GM19193 (cell line): ENCODE results near the gene BAD.
A peak's percentile ranks its signal among the peaks of the same experiment; 100 is the strongest.

Experiments
- POLR2A ChIP-seq: IDR thresholded peaks from 4 replicates; pipeline ENCODE4 v1.6.1; 2011; ENCODE audit not compliant: insufficient read depth, insufficient read length; ENCODE audit errors: extremely low read depth

BAD gene

DNA sequence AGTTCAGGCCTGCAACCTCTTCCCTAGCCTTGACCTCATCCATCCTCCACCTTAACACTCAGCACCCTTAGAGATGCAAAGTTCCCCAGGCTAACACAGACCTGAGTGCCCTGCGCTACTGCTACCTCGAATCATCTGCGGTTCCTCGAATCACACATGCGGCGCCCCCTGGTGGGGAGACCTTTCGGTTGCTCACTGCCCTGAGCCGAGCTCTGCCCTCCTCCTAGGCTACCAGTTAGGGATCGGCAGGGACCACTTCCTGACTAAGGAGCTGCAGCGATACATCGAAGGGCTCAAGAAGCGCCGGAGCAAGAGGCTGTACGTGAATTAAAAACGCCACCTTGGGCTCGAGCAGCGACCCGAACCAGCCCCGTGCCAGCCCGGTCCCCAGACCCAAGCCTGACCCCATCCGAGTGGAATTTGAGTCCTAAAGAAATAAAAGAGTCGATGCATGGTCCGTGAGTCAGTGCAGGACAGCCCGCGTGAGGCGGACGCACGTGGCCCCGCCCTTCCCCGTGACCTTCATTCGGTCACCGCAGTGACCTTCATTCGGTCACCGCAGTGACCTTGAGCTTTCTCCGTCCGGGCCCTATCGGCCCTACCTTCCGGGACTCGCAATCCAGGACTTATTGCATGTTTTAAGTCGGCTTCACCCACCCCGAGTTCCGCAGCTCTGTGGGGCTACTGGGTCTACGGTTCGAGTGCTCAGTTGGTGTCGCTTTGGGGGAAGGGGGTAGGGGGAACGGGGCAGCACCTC lies 20.0 kb upstream of the BAD start:
- peak; percentile 73 for TF ChIP-seq POLR2A

DNA sequence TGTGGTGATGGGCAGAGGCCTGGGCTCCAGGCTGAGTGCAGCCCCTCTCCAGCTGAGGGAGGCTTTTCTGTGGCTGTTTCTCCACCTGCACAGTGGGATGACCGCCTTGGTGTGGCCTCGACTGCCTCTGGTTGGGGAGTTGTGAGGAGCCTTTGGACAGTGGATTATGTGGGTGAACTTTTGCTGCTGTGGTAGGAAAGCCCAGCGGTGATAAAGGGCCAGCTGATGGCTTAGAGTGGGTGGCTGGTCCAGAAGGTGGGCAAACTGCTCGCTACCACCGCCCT lies 19.5 kb upstream of the BAD start:
- TF ChIP-seq POLR2A = no peak

DNA sequence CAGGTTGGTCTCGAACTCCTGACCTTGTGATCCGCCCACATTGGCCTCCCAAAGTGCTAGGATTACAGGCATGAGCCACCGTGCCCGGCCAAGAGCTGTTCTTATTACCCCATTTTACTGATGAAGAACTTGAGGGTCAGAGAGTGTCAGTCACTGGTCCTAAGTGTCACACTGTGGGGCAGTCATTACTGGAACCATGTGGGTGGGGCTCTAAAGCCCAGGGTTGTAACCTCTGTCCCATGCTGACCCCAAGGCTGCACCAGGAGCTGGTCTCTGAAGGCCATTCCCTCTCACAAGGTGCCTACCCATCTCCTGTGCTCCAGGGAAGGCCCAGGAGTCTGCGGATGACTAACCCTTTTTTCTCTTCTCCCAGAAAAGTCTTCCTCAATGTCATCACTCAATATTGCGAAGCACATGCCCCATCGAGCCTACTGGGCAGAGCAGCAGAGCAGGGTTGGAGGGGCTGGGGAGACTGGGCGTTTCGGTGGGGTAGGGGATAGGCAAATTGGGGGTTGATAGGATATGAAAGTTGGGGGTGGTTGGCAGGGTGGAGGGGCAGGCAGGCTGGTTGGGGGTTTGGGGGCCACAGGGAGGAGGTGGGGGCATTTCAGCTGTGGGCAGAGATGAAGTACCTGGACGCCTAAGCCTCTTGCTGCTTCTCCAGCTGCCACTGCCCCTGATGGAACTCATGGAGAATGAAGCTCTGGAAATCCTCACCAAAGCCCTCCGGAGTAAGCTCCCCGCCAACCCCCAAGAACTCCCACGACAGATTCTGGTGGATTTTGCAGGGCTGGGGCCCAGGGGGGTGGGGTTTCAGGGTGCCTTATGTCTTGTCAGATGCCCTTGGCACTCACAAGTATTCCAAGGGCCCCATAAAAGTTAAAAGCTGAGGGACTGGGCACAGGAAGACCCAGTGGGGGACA lies 18.9 kb upstream of the BAD start:
- TF ChIP-seq POLR2A = no peak

DNA sequence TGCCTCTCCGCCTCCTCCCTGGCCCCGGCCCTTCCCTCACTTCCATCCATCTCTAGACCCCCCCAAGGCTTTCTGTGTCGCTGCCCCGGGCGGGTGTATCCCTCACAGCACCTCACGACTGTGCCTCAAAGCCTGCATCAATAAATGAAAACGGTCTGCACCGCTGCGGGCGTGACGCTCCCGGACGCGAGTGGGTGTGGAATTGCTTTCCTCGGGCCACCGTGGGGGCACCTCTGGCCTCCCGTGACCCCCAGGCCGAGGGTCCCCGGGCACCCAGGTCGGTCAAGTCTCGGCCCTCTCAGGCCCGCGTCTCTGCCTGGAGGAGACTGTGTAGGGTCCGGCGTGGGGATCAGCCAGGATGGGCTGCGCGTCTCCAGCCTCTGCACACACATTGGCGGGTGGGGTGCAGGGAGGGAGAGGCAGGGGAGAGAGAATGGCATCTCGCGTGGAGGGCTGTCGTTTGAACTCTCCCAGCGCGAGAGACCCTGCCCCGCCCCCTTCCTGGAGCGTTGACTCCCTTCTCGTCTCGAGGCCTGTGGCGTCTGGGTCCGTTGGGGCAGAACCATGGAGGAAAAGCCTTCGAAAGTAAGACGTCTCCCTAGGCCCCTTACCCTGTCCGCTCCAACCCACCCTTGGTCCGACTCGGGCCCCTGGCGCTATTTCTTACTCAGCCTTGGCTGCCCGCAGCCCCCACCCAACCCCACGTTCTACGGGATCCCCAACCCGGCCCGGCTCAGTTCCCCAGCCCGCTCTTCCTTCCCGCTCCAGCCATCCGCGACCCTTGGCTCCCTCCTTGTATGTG lies 15.6 kb upstream of the BAD start, which contains the start of gene CATSPERZ:
CATSPERZ (plus strand) TSS at position 512 of the 802 bp plus-strand sequence; CDS start at position 565, 53 bp downstream.
- TF ChIP-seq POLR2A = no peak

DNA sequence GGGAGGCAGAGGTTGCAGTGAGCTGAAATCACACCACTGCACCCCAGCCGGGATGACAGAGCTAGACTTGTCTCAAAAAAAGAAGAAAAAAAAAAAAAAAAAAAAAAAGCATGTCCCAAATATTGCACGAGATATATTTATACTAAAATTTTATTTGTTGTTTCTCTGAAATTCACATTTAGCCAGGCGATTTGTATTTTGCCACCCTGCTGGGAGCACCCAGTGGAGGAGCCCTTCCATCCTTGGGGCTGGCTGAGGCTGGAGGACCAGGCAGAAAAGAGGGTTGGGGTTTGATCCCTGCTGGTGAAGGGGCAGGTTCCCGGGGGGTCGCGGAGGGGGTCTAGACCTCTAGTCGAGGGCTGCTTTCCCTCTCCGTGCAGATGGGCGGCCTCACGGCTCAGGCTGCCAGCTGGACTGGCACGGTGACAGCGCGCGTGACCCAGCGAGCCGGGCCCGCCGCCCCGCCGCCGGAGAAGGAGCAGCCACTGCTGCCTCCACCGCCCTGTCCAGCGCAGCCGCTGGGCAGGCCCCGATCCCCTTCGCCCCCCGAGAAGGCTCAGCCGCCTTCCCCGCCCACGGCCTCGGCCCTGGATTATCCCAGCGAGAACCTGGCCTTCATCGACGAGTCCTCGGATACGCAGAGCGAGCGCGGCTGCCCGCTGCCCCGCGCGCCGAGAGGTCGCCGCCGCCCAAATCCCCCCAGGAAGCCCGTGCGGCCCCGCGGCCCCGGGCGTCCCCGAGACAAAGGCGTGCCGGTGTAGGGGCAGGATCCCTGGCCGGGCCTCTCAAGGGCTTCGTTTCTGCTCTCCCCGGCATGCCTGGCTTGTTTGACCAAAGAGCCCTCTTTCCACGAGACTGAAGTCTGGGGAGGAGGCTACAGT lies 14.7 kb upstream of the BAD start:
- no peak for TF ChIP-seq POLR2A

DNA sequence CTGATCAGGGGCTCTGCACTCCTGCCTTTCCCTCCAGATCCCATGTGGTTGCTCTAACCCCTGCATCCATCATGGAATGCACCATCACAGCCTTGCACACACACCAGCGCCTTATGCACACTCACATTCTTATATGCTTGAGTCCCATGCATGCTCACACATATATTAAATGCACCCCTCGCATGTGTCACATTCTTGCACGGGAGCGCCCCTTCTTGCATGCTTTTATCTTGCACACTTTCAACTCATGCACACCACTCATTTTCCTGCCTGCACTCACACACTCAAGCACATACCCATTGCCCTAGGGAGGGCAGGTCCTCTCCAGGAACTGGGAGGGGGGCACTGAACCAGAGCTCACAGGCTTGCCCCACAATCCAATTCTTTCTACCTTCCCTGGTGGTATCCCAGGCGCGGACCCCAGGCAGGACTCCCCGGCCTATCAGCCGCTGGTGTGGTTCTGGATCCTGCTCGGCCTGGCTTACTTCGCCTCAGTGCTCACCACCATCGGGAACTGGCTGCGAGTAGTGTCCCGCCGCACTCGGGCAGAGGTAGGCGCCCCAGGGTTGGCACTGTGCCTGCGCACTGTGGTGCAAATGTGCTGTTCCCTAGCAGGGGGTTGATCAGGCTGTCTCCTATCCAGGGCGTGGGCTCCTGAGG lies 13.4 kb upstream of the BAD start:
- TF ChIP-seq POLR2A = no peak

DNA sequence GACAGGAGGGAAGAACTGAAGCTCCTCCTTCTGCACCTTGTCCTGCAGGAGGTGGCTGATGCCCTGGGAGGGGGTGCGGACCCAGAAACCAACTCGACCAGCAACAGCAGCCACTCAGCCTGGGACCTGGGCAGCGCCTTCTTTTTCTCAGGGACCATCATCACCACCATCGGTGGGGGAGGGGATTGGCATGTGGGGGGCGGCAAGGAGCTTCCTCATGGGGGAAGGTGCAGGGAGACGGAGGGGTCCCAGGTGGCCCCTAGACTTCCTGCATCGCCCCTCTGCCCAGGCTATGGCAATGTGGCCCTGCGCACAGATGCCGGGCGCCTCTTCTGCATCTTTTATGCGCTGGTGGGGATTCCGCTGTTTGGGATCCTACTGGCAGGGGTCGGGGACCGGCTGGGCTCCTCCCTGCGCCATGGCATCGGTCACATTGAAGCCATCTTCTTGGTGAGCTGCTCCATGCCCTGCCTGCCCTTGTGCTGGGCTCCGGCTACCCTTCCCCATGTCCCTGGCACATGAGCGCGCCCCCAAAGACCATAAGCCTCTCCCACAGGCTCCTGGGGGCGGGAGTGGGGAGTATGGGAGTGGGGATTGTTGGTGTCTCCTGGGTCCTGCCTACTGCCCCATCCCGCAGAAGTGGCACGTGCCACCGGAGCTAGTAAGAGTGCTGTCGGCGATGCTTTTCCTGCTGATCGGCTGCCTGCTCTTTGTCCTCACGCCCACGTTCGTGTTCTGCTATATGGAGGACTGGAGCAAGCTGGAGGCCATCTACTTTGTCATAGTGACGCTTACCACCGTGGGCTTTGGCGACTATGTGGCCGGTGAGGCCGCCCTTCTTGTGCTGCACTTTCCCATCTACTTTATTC lies 12.6 kb upstream of the BAD start:
- TF ChIP-seq POLR2A = no peak

DNA sequence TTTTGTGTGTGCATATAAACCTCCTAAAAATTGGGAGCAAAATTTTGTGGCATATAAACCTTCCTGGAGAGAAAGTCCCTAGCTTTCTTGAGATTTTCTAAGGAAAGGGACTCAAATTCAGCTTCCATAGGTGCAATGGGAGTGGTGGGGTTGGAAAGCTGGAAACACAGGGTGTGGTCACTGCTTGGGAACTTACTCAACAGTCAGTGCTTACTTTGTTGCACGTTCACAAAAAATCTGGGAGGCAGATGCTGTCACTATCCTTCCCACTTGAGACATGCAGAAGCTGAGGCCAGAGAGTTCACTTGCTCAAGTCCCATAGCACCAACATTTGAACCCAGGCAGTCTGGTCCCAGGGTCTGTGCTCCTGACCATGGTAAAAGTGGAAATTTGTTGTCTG lies 11.8 kb upstream of the BAD start:
- TF ChIP-seq POLR2A = no peak

DNA sequence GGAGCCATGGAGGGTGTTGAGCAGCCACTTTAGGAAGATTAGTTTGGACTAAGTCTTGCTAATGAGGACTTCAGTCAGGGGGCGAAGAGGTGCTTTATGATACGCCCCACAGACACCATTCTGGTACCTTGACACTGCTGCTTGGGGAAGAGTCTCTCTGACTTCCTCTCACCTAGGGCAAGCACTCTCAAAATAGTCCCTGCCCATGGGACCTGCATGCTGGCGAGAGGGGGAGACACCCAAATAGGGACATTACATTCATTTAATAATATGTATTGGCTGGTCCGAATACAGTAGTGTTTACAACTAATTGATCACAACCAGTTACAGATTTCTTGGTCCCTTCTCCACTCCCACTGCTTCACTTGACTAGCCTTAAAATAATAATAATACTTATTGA lies 11.3 kb upstream of the BAD start:
- TF ChIP-seq POLR2A = no peak

DNA sequence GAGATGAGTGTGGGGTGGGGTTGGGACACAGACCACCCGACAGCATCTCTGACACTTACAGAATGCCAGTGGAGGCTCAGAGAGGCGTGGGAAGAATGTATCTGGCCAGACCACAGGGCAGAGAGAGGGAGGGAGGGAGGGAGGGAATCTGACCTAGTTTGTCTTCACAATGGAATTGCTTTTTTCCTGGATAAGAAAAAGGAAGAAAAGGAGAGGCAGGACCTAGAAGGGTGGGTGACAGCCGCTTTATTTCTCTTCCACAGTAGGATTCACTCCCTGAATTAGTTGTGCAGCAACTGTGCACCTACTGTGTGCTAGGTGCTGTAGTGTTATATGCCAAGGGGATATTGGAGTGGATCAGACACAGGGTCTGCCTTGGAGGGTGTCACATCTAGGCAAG lies 10.3 kb upstream of the BAD start:
- TF ChIP-seq POLR2A = no peak

DNA sequence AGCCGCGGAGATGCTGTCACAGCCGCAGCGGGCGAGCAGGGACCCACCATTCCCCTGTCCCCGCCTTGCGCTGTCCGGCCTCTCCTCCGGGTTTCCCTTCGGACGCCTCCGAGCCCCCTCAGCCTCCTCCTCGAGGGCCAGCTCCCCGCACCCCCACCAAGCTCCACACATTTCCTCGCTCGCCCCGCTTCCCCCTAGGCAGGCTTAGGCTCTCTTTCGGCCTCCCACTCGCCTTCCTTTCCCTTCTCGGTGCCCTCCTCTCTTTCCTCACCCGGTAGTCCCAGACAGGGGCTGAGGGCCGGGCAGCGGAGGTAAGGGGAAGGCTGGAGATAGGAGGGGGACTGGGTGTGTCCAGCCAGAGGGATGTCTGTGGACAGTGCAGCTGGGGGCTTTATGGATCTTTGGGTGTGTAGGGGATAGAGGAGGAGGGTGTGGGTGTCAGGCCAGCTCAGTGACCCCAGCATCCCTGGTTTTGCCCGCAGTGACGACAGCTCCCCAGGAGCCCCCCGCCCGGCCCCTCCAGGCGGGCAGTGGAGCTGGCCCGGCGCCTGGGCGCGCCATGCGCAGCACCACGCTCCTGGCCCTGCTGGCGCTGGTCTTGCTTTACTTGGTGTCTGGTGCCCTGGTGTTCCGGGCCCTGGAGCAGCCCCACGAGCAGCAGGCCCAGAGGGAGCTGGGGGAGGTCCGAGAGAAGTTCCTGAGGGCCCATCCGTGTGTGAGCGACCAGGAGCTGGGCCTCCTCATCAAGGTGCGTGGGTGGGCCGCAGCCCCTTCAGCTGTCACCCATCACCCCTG lies 8.2 kb upstream of the BAD start:
- no peak for TF ChIP-seq POLR2A
